IMR-90 (cell line): ENCODE results near the gene CASK. TPM values are rescaled to one million over a fixed set of nuclear protein-coding genes. Genes with fewer than 3 reads are reported as not detected.

ENCODE experiments used
- ATAC-seq: fragments of 200-7000 bp; cut with Tn5 transposase; 2 replicates; pipeline ENCODE4 v1.9.1; 2020; ENCODE audit warnings: low read depth, mild to moderate bottlenecking, moderate library complexity
- BruUV-seq: library from RNA; stranded (reverse); fragments of 400-500 nt; replicated peaks from 2 replicates; lab custom pipeline; 2021; lab: Mats Ljungman, UMichigan
- CTCF ChIA-PET: fragments of 300-600 bp; formaldehyde crosslinking; extraction: SDS; loops from one replicate; lab custom pipeline; 2021; ENCODE audit warnings: antibody characterized with exemption; lab: Yijun Ruan, JAX
- POLR2A ChIA-PET: fragments of 300-600 bp; sonication (Branson Sonifier 250); formaldehyde crosslinking; loops from one replicate; lab custom pipeline; 2022; ENCODE audit warnings: antibody characterized with exemption; ENCODE audit not compliant: unreplicated experiment; lab: Charles Lee
- DNase-seq: peaks from one replicate; pipeline ENCODE4 v3.0.0; 2013
- H2AFZ ChIP-seq: replicated peaks from 2 replicates; pipeline ENCODE3; 2013; ENCODE audit warnings: low read length, mild to moderate bottlenecking; ENCODE audit not compliant: poor library complexity
- H2AK5ac ChIP-seq: 2 replicates; pipeline ENCODE4 v1.6.1; 2013; ENCODE audit warnings: low read depth, low read length, inconsistent platforms
- H2AK9ac ChIP-seq: replicated peaks from 2 replicates; pipeline ENCODE3; 2013; ENCODE audit warnings: mild to moderate bottlenecking, low read depth, low read length, moderate library complexity; ENCODE audit not compliant: poor library complexity
- H2BK120ac ChIP-seq: 2 replicates; pipeline ENCODE4 v1.6.1; 2013; ENCODE audit warnings: low read depth, low read length, inconsistent platforms
- H2BK15ac ChIP-seq: 3 replicates; pipeline ENCODE4 v1.6.1; 2013; ENCODE audit warnings: low read depth, low read length, inconsistent platforms
- H2BK20ac ChIP-seq: 2 replicates; pipeline ENCODE4 v1.6.1; 2013; ENCODE audit warnings: low read depth, mild to moderate bottlenecking, inconsistent platforms, low read length, moderate library complexity
- H2BK5ac ChIP-seq: 2 replicates; pipeline ENCODE4 v1.6.1; 2013; ENCODE audit warnings: mild to moderate bottlenecking, low read depth, low read length, inconsistent platforms; ENCODE audit not compliant: poor library complexity, severe bottlenecking
- H3K14ac ChIP-seq: replicated peaks from 2 replicates; pipeline ENCODE4 v1.6.1; 2013; ENCODE audit warnings: low read depth, low read length, inconsistent platforms
- H3K18ac ChIP-seq: 2 replicates; pipeline ENCODE4 v1.6.1; 2013; ENCODE audit warnings: low read depth, low read length, control low read depth
- H3K23ac ChIP-seq: 2 replicates; pipeline ENCODE4 v1.6.1; 2013; ENCODE audit warnings: low read depth, low read length, inconsistent platforms
- H3K27ac ChIP-seq: 2 replicates; pipeline ENCODE4 v1.5.1; 2013; ENCODE audit warnings: mild to moderate bottlenecking, control low read depth, low read length; ENCODE audit not compliant: insufficient read depth
- H3K27me3 ChIP-seq: 2 replicates; pipeline ENCODE4 v1.6.1; 2013; ENCODE audit warnings: low read length; ENCODE audit not compliant: control insufficient read depth, insufficient read depth
- H3K36me3 ChIP-seq: 2 replicates; pipeline ENCODE4 v1.6.1; 2013; ENCODE audit warnings: low read length, mixed read lengths; ENCODE audit not compliant: control insufficient read depth, insufficient read depth
- H3K4ac ChIP-seq: 2 replicates; pipeline ENCODE4 v1.6.1; 2013; ENCODE audit warnings: low read depth, low read length, inconsistent platforms
- H3K4me1 ChIP-seq: 2 replicates; pipeline ENCODE4 v1.6.1; 2013; ENCODE audit warnings: low read length, mixed read lengths; ENCODE audit not compliant: control insufficient read depth, insufficient read depth
- H3K4me2 ChIP-seq: 2 replicates; pipeline ENCODE4 v1.6.1; 2013; ENCODE audit warnings: low read depth, mild to moderate bottlenecking, control low read depth, low read length, moderate library complexity
- H3K4me3 ChIP-seq: 2 replicates; pipeline ENCODE4 v1.5.1; 2013; ENCODE audit warnings: low read depth, mild to moderate bottlenecking, control low read depth, low read length, moderate library complexity; ENCODE audit not compliant: insufficient read depth
- H3K56ac ChIP-seq: 2 replicates; pipeline ENCODE4 v1.6.1; 2013; ENCODE audit warnings: low read length, inconsistent platforms; ENCODE audit not compliant: insufficient read depth; ENCODE audit errors: extremely low read depth
- H3K79me1 ChIP-seq, 2 experiments: 2 replicates each; pipeline ENCODE4 v1.6.1; 2013; ENCODE audit warnings: low read length in 2 of 2, inconsistent platforms in 1 of 2, low read depth in 1 of 2
- H3K9ac ChIP-seq: 2 replicates; pipeline ENCODE4 v1.6.1; 2013; ENCODE audit warnings: low read depth, low read length, control low read depth
- H3K9me1 ChIP-seq: 2 replicates; pipeline ENCODE4 v1.6.1; 2013; ENCODE audit warnings: low read length, inconsistent platforms; ENCODE audit not compliant: insufficient read depth
- H3K9me3 ChIP-seq: 2 replicates; pipeline ENCODE4 v1.6.1; 2013; ENCODE audit warnings: low read length; ENCODE audit not compliant: control insufficient read depth, insufficient read depth
- H4K20me1 ChIP-seq: 2 replicates; pipeline ENCODE4 v1.6.1; 2013; ENCODE audit warnings: low read length, inconsistent platforms; ENCODE audit not compliant: insufficient read depth
- H4K5ac ChIP-seq: 2 replicates; pipeline ENCODE4 v1.6.1; 2013; ENCODE audit warnings: mild to moderate bottlenecking, low read depth, low read length, control low read depth
- H4K8ac ChIP-seq, 2 experiments: 2 replicates each; pipeline ENCODE4 v1.6.1; 2013; ENCODE audit warnings: low read depth in 2 of 2, low read length in 2 of 2, control low read depth in 1 of 2, inconsistent platforms in 1 of 2
- H4K91ac ChIP-seq: 2 replicates; pipeline ENCODE4 v1.6.1; 2013; ENCODE audit warnings: low read depth, low read length, inconsistent platforms; ENCODE audit not compliant: insufficient read depth
- BHLHE40 ChIP-seq: fragments of 150-350 bp; IDR thresholded peaks from 2 replicates; pipeline ENCODE4 v1.6.1; 2016; ENCODE audit warnings: mild to moderate bottlenecking, low read depth, low read length
- SMC3 ChIP-seq: fragments of 150-350 bp; IDR thresholded peaks from 2 replicates; pipeline ENCODE4 v1.6.1; 2016; ENCODE audit warnings: low read depth, mild to moderate bottlenecking, antibody characterized with exemption, low read length, moderate library complexity
- dilution Hi-C: fragments of 300-500 bp; cut with HindIII; formaldehyde crosslinking; loops from one replicate; pipeline ENCODE4 v1.14.3; 2018; ENCODE audit warnings: low sequenced_read_pairs; ENCODE audit not compliant: unreplicated experiment
- in situ Hi-C: fragments of 300-500 bp; cut with MboI; formaldehyde crosslinking; loops from 3 replicates; pipeline ENCODE4 v1.14.3; 2019; ENCODE audit warnings: low sequenced_read_pairs, inconsistent platforms, mixed read lengths
- intact Hi-C: fragments of 100-400 bp; cut with micrococcal nuclease; formaldehyde crosslinking; loops from 2 replicates; pipeline ENCODE4 v1.10.0; 2022
- polyA plus RNA-seq, 3 experiments: library from polyadenylated mRNA; depleted of rRNA; stranded (reverse); fragments of >200 nt; gene quantifications; 2 replicates each; pipeline ENCODE4 v1.2.3, GENCODE V29; 2012; ENCODE audit warnings: low replicate concordance in 1 of 3
- total RNA-seq: library from RNA; depleted of rRNA; stranded (reverse); fragments of >200 nt; gene quantifications from 2 replicates; pipeline ENCODE4 v1.2.3, GENCODE V29; 2012
- TF ChIP-seq, protein P1 (sequence below): fragments of 150-350 bp; IDR thresholded peaks from 2 replicates; pipeline ENCODE4 v1.6.1; 2016; ENCODE audit warnings: low read depth, mild to moderate bottlenecking, low read length, moderate library complexity, borderline replicate concordance

The CASK gene
- total and polyA plus RNA-seq, 2 of the 4 experiments (the other 2 are of a cell fraction), result 9.4 to 17.7 TPM

DNA sequence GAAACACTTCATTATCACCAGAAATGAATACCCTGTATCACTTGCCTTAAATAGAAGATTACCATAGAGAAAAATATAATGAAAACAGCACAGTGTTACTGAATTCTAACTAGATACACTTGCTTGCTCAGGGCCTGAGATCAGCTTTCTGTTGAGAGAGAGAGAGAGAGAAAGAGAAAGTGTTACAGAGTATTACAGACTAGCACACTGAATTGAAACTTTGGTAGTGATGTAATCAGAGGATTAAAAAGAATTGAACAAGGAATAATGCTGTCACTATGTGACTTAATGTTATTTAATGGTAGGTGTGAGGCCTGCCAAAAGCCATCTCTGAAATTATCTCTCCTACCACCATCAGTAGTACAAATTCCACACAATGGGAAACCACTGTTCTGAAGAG lies 35.5 kb upstream of the CASK start:
- ChIA-PET POLR2A (no interaction called here), CTCF (no interaction called here)
- Histone ChIP-seq H2BK5ac (no peak overlapping the region), H3K18ac (no peak overlapping the region), H2BK15ac (no peak overlapping the region), H3K27me3 (peaks cover 3% of the 10 kb centered on the region), H2AK5ac (no peak overlapping the region), H2BK20ac (no peak overlapping the region), H4K20me1 (no peaks in the 10 kb centered on the region), H3K4me3 (no peak overlapping the region), H4K91ac (no peak overlapping the region), H3K4ac (no peak overlapping the region), H3K9me1 (no peaks in the 10 kb centered on the region), H3K9me3 (no peaks in the 10 kb centered on the region), H3K56ac (no peak overlapping the region), H2AFZ (no peak overlapping the region), H4K5ac (no peak overlapping the region), H3K4me1 (no peaks in the 10 kb centered on the region), H3K36me3 (no peaks in the 10 kb centered on the region), H4K8ac (no peak overlapping the region), H3K79me1 (no peaks in the 10 kb centered on the region), H3K14ac (no peak overlapping the region), H3K9ac (no peak overlapping the region), H2BK120ac (no peak overlapping the region), H3K23ac (no peak overlapping the region), H3K4me2 (no peak overlapping the region), H2AK9ac (no peak overlapping the region), H3K27ac (no peak overlapping the region)
- TF ChIP-seq, protein P1, sequence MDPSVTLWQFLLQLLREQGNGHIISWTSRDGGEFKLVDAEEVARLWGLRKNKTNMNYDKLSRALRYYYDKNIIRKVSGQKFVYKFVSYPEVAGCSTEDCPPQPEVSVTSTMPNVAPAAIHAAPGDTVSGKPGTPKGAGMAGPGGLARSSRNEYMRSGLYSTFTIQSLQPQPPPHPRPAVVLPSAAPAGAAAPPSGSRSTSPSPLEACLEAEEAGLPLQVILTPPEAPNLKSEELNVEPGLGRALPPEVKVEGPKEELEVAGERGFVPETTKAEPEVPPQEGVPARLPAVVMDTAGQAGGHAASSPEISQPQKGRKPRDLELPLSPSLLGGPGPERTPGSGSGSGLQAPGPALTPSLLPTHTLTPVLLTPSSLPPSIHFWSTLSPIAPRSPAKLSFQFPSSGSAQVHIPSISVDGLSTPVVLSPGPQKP, result no peak
- TF ChIP-seq BHLHE40 (no peak), SMC3 (no peak)
- no peak for DNase-seq
- intact Hi-C loops, result no loop called here
- no TSS peak for BruUV-seq
- no peak for ATAC-seq
- dilution Hi-C loops, result no loop called here
- in situ Hi-C loops, result no loop called here
